NCI-H524 treated with DMSO at 0.1 percent for 48 hours (cell line): Measurements from ENCODE around the gene THRAP3.

ENCODE experiments used
- DNase-seq: peaks from one replicate; lab custom pipeline; 2025; lab: John Stamatoyannopoulos, UW

Gene THRAP3

DNA sequence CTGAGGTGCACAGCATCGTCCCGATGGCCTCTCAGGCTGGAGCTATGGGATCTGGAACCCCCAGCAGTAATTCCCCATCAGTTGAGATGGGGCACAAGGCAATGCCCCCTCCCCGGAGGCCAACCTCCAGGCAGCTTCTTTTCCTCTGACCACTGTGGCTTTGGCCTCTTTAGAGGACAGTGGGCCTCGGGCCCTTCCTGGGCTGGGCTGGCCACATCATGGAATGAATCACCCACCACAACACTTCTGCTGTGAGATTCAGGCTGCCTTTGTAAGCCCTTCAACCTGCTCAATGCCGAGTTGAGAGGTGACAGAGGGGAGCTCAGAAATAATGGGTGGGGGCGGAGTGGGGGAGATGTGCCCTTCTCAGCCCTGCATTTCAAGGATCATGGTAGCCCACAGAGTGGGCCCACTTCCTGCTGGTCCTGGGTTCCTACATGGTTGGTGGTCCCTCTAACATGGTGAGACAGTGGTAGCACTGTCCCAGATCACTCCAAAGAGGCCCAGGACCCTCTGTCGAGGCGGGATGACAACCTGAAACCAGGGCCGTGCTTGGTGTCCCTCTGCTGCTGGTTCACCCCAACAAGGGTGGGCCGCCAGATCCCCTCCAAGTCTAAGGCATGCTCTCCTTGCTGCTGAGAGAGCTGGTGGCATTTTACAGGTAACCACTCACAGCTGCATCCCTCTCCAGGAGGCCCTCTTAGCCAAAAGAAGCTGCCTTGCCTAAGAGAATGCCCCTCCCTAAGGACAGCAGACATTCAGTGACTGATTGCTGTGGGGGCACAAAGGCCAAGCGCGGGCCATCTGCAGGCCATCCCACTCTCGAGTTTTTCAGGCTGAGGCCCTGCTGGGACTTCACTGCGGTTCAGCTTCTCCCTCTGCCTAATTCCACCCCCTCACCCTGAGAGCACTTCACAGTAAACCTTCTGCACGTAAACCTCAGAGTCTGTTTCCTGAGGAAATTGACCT lies 129.0 kb downstream of the THRAP3 start:
- no peak for DNase-seq

DNA sequence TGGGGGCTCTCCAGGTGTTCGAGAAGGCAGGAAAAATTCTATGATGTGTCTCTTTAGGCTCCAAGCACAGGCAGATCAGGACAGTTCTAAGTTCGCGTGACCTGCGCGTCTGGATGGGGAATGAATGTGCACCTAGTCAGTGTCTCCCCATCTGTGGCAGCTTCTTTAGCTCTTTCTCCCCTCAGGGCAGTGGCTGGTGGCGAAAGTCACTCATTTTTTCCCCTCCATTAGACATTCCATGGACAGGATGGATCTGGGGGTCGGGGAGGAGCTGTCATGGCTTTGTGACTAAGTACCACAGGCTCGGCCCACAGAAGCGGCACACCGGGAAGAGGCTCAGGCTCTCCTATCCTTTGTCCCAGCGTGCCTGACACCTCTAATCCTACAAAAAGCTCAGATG lies 130.2 kb downstream of the THRAP3 start:
- no peak for DNase-seq
